HTR-8/SVneo (cell line): Measurements from ENCODE around the gene GRIA4.
"Not testable (repeated sequence)": the region's sequence is repeated elsewhere in the genome, so short reads cannot be mapped to it uniquely, and the experiment has no call there.

Experiments
- DNase-seq: peaks from one replicate; pipeline ENCODE4 v3.0.0; 2011; ENCODE audit warnings: low spot score, mixed read lengths; ENCODE audit not compliant: insufficient read length
- FAIRE-seq: peaks from 2 replicates; lab custom pipeline; 2011; peaks lifted over from hg19 to GRCh38; lab: Jason Lieb, UNC

Gene GRIA4

GRCh38 chr11:105838668-105839384 is 229.0 kb downstream of the GRIA4 start:
- peak; percentile 37 for DNase-seq
- FAIRE-seq = no peak

- FAIRE-seq (no peak), DNase-seq (no peak)
Observed at GRCh38 chr11:105840391-105840790, 230.5 kb downstream of the GRIA4 start.

- FAIRE-seq (no peak), DNase-seq (no peak)
Observed at GRCh38 chr11:105852403-105852802, 242.5 kb downstream of the GRIA4 start.

- FAIRE-seq (no peak), DNase-seq (no peak)
Observed at GRCh38 chr11:105854269-105854668, 244.4 kb downstream of the GRIA4 start.

- no peak for FAIRE-seq
- no peak for DNase-seq
Observed at GRCh38 chr11:105856954-105857353, 247.1 kb downstream of the GRIA4 start.

DNA sequence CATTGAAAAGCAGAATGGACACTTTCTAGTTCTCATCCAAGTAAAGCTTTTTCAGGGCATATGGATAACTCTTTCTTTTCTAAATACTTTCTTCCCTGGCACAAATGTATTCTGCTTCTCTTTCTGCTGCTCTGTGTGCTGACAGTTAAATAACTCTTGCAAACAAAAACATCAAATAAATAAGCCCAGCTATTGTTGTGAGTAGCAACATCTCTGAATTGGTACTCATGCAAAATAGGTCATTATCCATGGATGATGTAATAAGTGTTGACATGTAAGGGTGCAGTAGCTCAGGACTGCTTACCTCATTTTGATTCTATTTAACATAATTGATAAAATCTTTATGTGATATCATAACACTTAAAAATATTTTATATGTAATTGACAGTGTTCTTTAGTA is 247.9 kb downstream of the GRIA4 start:
- no peak for DNase-seq
- FAIRE-seq = peak; percentile 42

- FAIRE-seq = no peak
- DNase-seq = no peak
Observed at GRCh38 chr11:105858841-105859240, 249.0 kb downstream of the GRIA4 start.

- FAIRE-seq (no peak), DNase-seq (no peak)
Observed at GRCh38 chr11:105860105-105860504, 250.2 kb downstream of the GRIA4 start.

- DNase-seq (peak; percentile 6), FAIRE-seq (no peak)
Observed at GRCh38 chr11:105861225-105861624, 251.4 kb downstream of the GRIA4 start.

DNA sequence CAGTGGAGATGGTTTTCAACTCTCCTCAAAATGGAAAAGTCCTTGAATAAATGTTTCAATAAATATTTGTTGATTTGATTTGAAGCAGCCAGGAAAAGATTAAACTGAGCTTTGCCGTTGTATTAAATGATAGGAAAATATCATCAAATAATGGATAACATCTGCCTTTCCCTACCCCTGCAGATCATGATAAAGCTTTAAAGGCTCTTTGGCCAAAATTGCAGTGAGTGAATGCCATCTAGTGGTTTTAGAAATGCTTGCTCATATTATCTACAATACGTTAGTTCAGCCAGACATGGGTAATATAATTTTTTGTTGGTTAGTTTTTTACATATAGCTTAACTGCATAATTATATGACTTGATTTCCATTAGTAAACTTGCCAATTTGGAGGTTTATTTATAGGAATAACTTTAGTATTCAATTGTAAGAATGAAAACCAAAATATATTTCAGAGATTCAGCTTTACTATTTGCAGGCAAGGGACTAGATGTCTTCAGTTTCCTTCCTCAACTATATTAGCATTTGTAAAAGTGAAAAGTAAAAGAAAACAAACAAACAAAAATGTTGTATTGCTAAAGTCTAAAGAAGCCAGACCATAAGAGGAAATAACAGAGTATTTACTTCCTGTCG is 253.0 kb downstream of the GRIA4 start:
- no peak for FAIRE-seq
- peak; percentile 32 for DNase-seq

DNA sequence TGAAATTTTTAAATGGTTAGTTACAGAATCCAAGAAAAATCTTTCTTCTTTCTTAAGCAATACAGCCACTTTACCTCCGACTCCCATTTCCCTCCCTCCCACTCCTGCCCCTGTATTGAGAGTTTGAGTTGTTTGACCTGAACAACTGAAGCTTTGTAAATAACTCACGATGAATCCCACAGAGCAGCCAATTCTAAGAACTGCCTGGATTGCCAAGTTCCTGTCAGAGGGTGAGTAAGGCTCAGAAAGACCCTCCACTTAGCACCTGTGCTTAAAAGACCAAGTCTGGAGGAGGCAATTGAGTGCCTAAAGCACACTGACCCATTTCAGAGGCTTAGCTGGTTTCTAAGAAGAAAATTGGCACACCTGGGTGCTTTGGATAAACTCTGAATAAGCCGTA is 253.7 kb downstream of the GRIA4 start:
- DNase-seq (no peak), FAIRE-seq (no peak)

GRCh38 chr11:105867742-105868141 is 257.9 kb downstream of the GRIA4 start:
- DNase-seq = no peak
- peak; percentile 49 for FAIRE-seq

GRCh38 chr11:105868762-105869285 is 259.0 kb downstream of the GRIA4 start:
- DNase-seq (no peak), FAIRE-seq (no peak)

DNA sequence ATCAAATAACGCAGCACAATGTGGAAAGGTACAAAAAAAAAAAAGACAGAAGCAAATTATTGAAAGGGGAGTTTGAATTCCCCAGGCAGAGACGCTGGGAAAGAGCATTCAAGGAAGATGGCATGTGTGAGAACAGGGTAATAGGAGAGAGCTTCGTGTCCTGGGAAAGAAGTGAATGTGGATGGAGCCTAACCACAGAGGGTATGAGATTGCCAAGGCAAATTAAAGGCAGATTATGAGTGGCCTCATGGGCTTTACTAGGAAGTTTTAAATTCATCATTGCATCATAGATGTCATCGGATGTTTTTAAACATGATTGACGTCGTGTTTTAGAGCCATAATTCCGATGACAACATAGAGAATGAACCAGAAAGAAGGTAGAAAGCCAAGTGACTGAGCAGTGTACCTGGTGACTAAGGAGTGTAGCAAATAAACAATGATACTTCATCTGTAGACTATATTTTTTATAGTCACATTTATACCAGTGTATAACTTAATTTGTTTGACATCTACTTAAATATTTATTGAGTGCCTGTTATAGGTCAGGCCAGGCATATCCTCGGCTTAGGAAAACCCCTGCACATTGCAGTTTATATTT is 260.7 kb downstream of the GRIA4 start:
- DNase-seq (no peak), FAIRE-seq (no peak)

DNA sequence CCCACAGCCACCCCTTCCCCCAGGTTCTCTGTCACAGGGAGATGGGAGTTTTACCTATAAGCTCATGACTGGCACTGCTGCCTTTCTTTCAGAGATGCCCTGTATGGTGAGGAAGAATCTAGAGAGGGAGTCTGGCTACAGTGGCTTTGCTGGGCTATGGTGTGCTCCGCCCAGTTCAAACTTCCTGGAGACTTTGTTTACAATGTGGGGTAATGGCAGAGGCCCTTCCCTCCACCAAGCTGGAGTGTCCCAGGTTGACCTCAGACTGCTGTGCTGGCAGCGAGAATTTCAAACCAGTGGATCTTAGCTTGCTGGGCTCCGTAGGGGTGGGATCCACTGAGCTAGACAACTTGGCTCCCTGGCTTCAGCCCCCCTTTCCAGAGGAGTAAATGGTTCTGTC is 268.6 kb downstream of the GRIA4 start:
- FAIRE-seq (no peak), DNase-seq (no peak)

DNA sequence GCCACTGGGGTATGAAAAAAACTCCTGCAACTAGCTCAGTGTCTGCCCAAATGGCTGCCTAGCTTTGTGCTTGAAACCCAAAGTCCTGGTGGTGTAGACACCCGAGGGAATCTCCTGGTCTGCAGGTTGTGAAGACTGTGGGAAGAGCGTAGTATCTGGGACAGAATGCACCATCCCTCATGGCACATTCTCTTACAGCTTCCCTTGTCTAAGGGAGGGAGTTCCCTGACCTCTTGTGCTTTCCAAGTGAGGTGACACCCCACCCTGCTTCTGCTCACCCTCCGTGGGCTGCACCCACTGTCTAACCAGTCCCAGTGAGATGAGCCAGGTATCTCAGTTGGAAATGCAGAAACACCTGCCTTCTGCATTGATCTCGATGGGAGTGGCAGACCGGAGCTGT is 269.1 kb downstream of the GRIA4 start:
- FAIRE-seq, DNase-seq: not testable (repeated sequence)

DNA sequence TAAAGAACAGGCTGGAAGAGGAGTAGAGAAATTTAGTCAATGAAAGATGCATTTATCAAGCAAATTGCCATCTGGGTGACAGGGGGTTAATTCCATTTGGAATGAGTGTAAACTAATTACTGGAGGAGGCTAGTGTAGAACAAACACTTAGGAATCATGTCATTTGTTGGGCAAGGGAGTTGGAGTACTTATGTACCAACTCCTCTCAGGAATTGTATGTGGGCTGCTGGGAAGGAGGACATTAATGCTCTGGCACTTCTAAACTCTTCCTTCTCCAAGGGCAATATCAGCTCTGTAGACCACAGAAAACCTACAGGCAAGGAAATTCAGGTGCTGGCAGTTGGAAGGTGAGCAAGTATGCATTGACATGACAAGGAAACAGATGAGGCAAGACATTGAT is 271.2 kb downstream of the GRIA4 start:
- DNase-seq = no peak

GRCh38 chr11:105884436-105884835 is 274.6 kb downstream of the GRIA4 start:
- FAIRE-seq (no peak), DNase-seq (no peak)

More for the DNA sequence above, 271.2 kb downstream of the GRIA4 start:
- FAIRE-seq = no peak

GRCh38 chr11:105891685-105892084 is 281.8 kb downstream of the GRIA4 start:
- DNase-seq = no peak
- no peak for FAIRE-seq

GRCh38 chr11:105897161-105897560 is 287.3 kb downstream of the GRIA4 start:
- FAIRE-seq (no peak), DNase-seq (no peak)

- DNase-seq = no peak
- FAIRE-seq = peak; percentile 23
Observed at GRCh38 chr11:105899772-105900171, 289.9 kb downstream of the GRIA4 start.
